IPS DF 6.9 (cell line): ENCODE measurements around the gene ZDHHC14.
"Not testable (repeated sequence)": the region's sequence is repeated elsewhere in the genome, so short reads cannot be mapped to it uniquely, and the experiment has no call there.

Experiments
- DNase-seq: peaks from one replicate; pipeline ENCODE4 v3.0.0-alpha.2; 2013; ENCODE audit warnings: low read depth, low spot score
- H3K27ac ChIP-seq: one replicate; pipeline ENCODE4 v1.5.1; 2013; ENCODE audit warnings: low read length, control low read depth
- H3K27me3 ChIP-seq: 2 replicates; pipeline ENCODE4 v1.6.1; 2013; ENCODE audit warnings: mild to moderate bottlenecking, low read length; ENCODE audit not compliant: control insufficient read depth, insufficient read depth
- H3K36me3 ChIP-seq: 2 replicates; pipeline ENCODE4 v1.6.1; 2013; ENCODE audit warnings: low read length; ENCODE audit not compliant: control insufficient read depth, insufficient read depth
- H3K4me1 ChIP-seq: 2 replicates; pipeline ENCODE4 v1.6.1; 2013; ENCODE audit warnings: low read length; ENCODE audit not compliant: control insufficient read depth, insufficient read depth
- H3K4me3 ChIP-seq: 2 replicates; pipeline ENCODE4 v1.5.1; 2013; ENCODE audit warnings: mild to moderate bottlenecking, low read length
- H3K9me3 ChIP-seq: 2 replicates; pipeline ENCODE4 v1.6.1; 2013; ENCODE audit warnings: low read length, inconsistent platforms; ENCODE audit not compliant: control insufficient read depth, insufficient read depth
- WGBS: extraction: QIAGEN DNeasy Blood & Tissue Kit; methylation state at CpG from one replicate; pipeline ENCODE4 v1.1.7; 2013; ENCODE audit warnings: mixed read lengths, missing lambda C conversion rate; ENCODE audit not compliant: insufficient read length, insufficient coverage; 5-methylcytosine and 5-hydroxymethylcytosine counted together

The ZDHHC14 gene

GRCh38 chr6:157380779-157381561 is at the start of gene ZDHHC14:
Gene ZDHHC14, plus strand, starts transcription at chr6:157381190.
- WGBS = no CpG with 5 or more reads among the region's 106 CpGs
- no peaks in the 10 kb centered on the region for H3K36me3 ChIP-seq
- H3K4me3 ChIP-seq = peak within 1 kb of the TSS; percentile 76
- no peak within 1 kb of the TSS for H3K27ac ChIP-seq
- no peaks in the 10 kb centered on the region; the same call in 1 of the 2 replicates for H3K4me1 ChIP-seq
- peaks cover 5% of the 10 kb centered on the region; the same call in 1 of the 2 replicates for H3K27me3 ChIP-seq
- H3K9me3 ChIP-seq = no peaks in the 10 kb centered on the region
- DNase-seq = no peak

- H3K4me3 ChIP-seq = no peak overlapping the region
- no CpG with 5 or more reads among the region's 7 CpGs for WGBS
- no peak for DNase-seq
- H3K27me3 ChIP-seq = no peaks in the 10 kb centered on the region
- H3K36me3 ChIP-seq = no peaks in the 10 kb centered on the region
- no peaks in the 10 kb centered on the region for H3K9me3 ChIP-seq
- H3K27ac ChIP-seq = no peak overlapping the region
- H3K4me1 ChIP-seq = no peaks in the 10 kb centered on the region
Observed at GRCh38 chr6:157332813-157333212, 48.2 kb upstream of the ZDHHC14 start.

GRCh38 chr6:157333537-157333936 is 47.5 kb upstream of the ZDHHC14 start:
- DNase-seq = no peak
- no CpG with 5 or more reads among the region's 4 CpGs for WGBS
- H3K27ac ChIP-seq = no peak overlapping the region
- H3K9me3 ChIP-seq = no peaks in the 10 kb centered on the region
- H3K4me1 ChIP-seq = no peaks in the 10 kb centered on the region
- H3K27me3 ChIP-seq = no peaks in the 10 kb centered on the region
- no peak overlapping the region for H3K4me3 ChIP-seq
- H3K36me3 ChIP-seq = no peaks in the 10 kb centered on the region

GRCh38 chr6:157333956-157334355 is 47.0 kb upstream of the ZDHHC14 start:
- Histone ChIP-seq H3K4me3 (no peak overlapping the region), H3K27ac (no peak overlapping the region), H3K36me3 (no peaks in the 10 kb centered on the region), H3K4me1 (no peaks in the 10 kb centered on the region), H3K9me3 (no peaks in the 10 kb centered on the region), H3K27me3 (no peaks in the 10 kb centered on the region)
- no CpG with 5 or more reads among the region's 3 CpGs for WGBS
- DNase-seq = no peak

- H3K4me3 ChIP-seq = no peak overlapping the region
- H3K27ac ChIP-seq = no peak overlapping the region
- no peaks in the 10 kb centered on the region for H3K4me1 ChIP-seq
- DNase-seq = no peak
- no peaks in the 10 kb centered on the region for H3K9me3 ChIP-seq
- H3K27me3 ChIP-seq = no peaks in the 10 kb centered on the region
- no peaks in the 10 kb centered on the region for H3K36me3 ChIP-seq
- WGBS = no CpG with 5 or more reads among the region's 6 CpGs
Observed at GRCh38 chr6:157335829-157336228, 45.2 kb upstream of the ZDHHC14 start.

GRCh38 chr6:157337276-157337675 is 43.7 kb upstream of the ZDHHC14 start:
- WGBS = no CpG with 5 or more reads among the region's 3 CpGs
- not testable (repeated sequence) for DNase-seq, H3K4me3 ChIP-seq, H3K9me3 ChIP-seq, H3K36me3 ChIP-seq, H3K27ac ChIP-seq, H3K4me1 ChIP-seq, H3K27me3 ChIP-seq

- H3K27me3 ChIP-seq = no peaks in the 10 kb centered on the region
- no peak for DNase-seq
- no peak overlapping the region for H3K4me3 ChIP-seq
- H3K9me3 ChIP-seq = no peaks in the 10 kb centered on the region
- no peaks in the 10 kb centered on the region for H3K36me3 ChIP-seq
- H3K4me1 ChIP-seq = no peaks in the 10 kb centered on the region
- H3K27ac ChIP-seq = no peak overlapping the region
- WGBS = no CpG with 5 or more reads among the region's 2 CpGs
Observed at GRCh38 chr6:157337751-157338150, 43.2 kb upstream of the ZDHHC14 start.

- H3K27me3 ChIP-seq = no peaks in the 10 kb centered on the region
- no peak for DNase-seq
- no CpG with 5 or more reads among the region's 1 CpG for WGBS
- no peak overlapping the region for H3K4me3 ChIP-seq
- no peak overlapping the region for H3K27ac ChIP-seq
- no peaks in the 10 kb centered on the region for H3K36me3 ChIP-seq
- no peaks in the 10 kb centered on the region for H3K4me1 ChIP-seq
- H3K9me3 ChIP-seq = no peaks in the 10 kb centered on the region
Observed at GRCh38 chr6:157339432-157339831, 41.6 kb upstream of the ZDHHC14 start.

- Histone ChIP-seq H3K36me3 (no peaks in the 10 kb centered on the region), H3K27ac (no peak overlapping the region), H3K4me1 (no peaks in the 10 kb centered on the region), H3K27me3 (no peaks in the 10 kb centered on the region), H3K4me3 (no peak overlapping the region), H3K9me3 (no peaks in the 10 kb centered on the region)
- DNase-seq = no peak
- no CpG with 5 or more reads among the region's 4 CpGs for WGBS
Observed at GRCh38 chr6:157343732-157344131, 37.3 kb upstream of the ZDHHC14 start.

GRCh38 chr6:157346373-157346772 is 34.6 kb upstream of the ZDHHC14 start:
- DNase-seq = no peak
- Histone ChIP-seq H3K36me3 (no peaks in the 10 kb centered on the region), H3K27ac (no peak overlapping the region), H3K27me3 (no peaks in the 10 kb centered on the region), H3K4me3 (no peak overlapping the region), H3K4me1 (no peaks in the 10 kb centered on the region), H3K9me3 (no peaks in the 10 kb centered on the region)
- no CpG with 5 or more reads among the region's 2 CpGs for WGBS

GRCh38 chr6:157358287-157358686 is 22.7 kb upstream of the ZDHHC14 start:
- no peak for DNase-seq
- Histone ChIP-seq H3K27me3 (no peaks in the 10 kb centered on the region), H3K4me1 (no peaks in the 10 kb centered on the region), H3K9me3 (no peaks in the 10 kb centered on the region), H3K4me3 (no peak overlapping the region), H3K27ac (no peak overlapping the region), H3K36me3 (no peaks in the 10 kb centered on the region)
- WGBS = no CpG with 5 or more reads among the region's 8 CpGs
